ENCODE measurements around the gene PSAP.
A peak's percentile ranks its signal among the peaks of the same experiment; 100 is the strongest.

Gene PSAP

DNA sequence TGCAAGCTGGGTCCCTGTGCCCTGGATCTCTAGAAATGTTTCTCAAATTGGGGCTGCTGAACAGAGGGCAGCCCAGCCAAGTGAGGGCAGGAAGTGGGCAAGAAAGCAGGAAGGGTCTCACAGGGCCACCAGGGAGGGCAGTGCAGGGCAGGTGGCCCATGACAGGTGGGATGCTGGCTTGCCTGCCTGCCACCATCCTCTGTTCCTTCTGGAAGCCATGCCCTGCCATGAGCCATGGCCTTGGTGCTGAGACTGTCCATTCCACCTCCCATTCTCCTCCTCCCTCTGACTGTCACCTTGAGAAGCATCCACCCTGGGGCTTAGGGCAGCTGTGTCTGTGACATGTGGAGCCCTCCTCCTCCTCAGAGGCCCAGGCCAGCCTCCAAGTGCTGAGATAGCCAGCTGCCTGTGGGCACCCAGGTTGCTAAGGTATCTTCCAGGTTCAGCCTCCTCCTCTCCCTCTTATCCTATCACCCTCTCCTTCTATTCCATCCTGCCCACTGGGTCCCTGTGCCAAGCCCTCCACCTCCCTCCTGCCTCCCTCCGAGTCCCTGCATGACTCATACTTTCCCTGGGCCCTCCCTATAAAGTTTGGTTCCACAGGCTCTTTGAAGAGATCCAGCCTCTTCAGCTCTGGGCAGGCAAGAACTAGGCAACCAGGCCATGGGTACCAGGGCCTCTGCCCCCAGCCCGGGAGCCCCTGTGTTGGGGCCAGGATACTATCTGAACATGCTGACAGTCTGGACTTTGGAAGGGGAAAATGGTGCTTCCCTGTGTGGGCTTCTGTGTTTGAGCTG, 79.0 kb downstream of the PSAP start:
- FAIRE-seq (no peak), DNase-seq (ENCODE audit: extremely low spot score, insufficient read length, low read depth) (no peak)

DNA sequence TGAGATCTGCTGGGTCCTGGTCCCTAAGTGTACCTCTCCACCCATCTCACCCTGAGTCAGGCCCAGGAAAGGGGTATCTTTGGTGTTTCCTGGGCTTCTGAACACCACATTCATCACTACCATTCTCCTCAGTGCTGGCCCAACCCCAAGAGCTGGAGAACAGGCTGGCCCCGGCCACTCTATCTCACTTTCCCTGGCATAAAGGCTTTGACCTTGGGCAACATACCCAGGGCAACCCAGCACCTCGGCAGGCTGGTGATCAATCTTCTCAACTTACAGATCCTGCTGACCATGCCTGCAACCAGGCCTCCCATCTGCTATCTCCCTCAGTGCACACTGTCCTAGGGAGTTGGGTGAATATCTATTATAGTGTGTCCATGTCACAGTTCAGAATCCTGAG, 79.8 kb downstream of the PSAP start:
- no peak for DNase-seq (ENCODE audit: extremely low spot score, insufficient read length, low read depth)
- no peak for FAIRE-seq

DNA sequence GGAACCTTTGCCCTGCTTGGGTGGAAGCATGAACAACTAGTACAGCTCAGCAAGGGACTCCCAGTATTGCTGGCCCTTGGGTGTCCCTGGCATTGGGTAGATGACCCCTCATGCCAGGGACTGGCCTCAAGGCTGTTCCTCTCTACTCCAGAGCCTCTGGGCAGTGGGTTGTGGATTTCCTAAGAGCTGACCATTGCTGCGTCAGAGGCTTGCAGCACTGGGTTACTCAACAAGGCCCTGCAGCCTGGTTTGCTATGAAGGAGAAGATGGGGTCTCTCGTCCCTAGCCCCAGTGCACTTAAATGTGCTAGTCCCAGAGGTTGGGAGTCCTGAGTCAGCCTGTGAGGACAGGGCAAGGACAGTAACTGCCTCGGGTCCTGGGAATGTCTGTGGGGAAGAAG, 80.3 kb downstream of the PSAP start:
- DNase-seq (ENCODE audit: extremely low spot score, insufficient read length, low read depth) = no peak
- no peak for FAIRE-seq

DNA sequence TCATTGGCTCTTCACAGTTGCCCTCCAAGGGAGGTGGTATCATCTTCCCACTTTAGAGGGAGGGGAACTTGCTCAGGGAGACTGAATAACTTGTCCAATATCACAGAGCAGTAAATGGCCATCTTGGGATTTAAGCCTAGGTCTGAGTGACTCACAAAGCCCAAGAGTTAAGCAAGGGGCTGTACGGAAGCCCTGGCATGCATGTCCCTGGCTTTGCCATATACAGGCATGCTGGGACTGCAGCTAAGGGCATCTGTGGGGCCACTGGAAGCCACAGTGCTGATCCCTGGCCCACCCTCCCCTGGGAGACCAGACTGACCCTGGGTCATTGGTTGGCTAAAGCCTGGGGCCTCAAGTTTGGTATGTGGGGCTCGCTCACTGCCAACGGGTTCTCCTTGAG, 80.8 kb downstream of the PSAP start:
- FAIRE-seq (no peak), DNase-seq (ENCODE audit: extremely low spot score, insufficient read length, low read depth) (no peak)

DNA sequence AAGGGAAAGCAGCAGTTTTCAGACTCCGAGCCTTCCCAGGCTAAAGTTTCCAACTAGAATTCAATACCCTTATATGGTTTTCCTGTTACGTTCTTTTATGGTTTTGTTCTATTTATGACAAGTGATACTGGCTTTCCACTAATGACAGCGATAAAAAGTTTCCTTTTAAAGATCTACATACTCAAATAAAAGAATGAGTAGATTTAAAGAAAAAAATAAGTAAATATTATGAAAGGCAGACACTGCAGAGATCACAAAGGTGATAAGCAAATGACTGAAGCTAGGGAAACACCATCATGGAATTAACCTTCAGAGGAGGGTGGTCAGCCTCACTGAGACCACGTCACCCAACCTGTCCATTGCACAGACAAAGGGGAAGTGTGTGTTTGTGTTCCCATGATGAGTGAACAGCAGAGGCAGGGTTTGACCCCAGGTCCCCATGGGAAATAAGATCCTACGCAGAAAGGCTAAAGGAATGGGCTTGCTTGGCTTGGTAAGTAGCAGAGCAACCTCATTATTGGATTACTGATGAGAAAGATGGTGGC, 81.7 kb downstream of the PSAP start:
- FAIRE-seq = peak; percentile 52
- DNase-seq (ENCODE audit: extremely low spot score, insufficient read length, low read depth) = no peak

DNA sequence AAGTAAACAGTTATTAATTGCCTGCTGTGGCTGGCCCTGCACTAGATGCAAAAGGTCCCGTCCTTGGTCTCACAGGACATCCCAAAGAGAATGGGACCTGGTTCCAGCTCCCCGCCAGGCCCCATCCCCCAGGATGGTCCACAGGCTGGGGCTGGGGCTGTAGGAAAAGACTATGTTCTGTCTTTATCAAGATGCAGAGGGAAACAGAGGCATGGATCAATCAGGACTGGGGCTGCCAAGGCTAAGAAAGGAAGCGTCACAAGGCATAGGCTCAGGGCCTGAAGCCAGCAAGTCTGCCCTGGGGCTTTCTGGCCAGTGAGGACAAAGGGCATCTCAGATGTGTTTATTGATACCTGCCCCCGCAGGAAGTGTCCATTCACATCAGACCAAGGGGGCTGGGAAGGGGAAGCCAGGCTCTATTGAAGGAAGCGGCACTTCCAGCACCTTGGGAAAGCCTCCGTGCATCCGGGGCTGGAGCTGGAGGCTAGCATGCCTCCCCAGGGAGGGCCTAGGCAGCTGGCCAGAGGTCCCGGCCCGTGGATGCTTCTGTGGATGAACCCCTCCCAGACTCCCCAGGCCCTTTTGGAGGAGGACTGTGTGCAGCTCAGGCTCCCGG, 83.5 kb downstream of the PSAP start:
- FAIRE-seq (no peak), DNase-seq (ENCODE audit: extremely low spot score, insufficient read length, low read depth) (no peak)

DNA sequence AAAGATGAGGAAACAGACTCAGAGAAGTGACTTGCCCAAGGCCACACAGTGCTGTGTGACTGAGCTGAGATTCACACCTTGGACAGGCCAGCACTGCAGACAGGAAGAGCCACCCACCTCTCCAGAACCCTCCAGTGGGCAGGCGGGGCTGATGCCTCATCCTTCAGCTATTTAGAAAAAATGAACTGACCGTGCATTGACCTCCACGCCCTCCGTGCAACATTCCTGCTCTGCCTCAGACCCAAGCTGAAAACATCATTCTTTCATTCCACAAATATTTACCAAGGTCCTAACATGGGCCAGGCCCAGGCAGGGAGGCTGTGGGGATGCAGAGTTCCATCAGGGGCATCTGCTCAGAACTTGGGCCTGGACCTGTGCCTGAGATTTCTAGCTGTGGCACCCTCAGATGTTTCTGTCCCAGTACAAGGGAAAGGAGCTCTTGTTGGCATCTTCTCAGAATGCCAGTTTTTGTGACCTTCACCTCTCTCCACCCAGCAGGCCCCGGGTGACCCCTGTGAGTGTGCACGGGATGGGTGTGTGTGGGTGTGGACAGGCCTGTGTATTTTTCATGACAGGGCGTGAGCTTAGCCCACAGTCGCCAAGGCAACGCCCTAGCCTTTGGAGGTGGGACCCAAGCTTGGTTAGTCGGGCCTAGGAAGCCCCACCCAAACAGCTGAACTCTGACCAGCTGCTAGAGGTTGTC, 84.2 kb downstream of the PSAP start:
- FAIRE-seq (peak; percentile 24), DNase-seq (ENCODE audit: extremely low spot score, insufficient read length, low read depth) (no peak)
